Cardiac atrium fibroblast (primary cell): ENCODE data around the gene TOMM6. TPM values are rescaled to one million over a fixed set of nuclear protein-coding genes. Genes with fewer than 3 reads are reported as not detected.

Experiments
- total RNA-seq: library from RNA; depleted of rRNA; stranded (reverse); fragments of >200 nt; gene quantifications from 2 replicates; pipeline ENCODE4 v1.2.3, GENCODE V29; 2015

The TOMM6 gene
- total RNA-seq = 134 and 141 TPM in 2 replicates

DNA sequence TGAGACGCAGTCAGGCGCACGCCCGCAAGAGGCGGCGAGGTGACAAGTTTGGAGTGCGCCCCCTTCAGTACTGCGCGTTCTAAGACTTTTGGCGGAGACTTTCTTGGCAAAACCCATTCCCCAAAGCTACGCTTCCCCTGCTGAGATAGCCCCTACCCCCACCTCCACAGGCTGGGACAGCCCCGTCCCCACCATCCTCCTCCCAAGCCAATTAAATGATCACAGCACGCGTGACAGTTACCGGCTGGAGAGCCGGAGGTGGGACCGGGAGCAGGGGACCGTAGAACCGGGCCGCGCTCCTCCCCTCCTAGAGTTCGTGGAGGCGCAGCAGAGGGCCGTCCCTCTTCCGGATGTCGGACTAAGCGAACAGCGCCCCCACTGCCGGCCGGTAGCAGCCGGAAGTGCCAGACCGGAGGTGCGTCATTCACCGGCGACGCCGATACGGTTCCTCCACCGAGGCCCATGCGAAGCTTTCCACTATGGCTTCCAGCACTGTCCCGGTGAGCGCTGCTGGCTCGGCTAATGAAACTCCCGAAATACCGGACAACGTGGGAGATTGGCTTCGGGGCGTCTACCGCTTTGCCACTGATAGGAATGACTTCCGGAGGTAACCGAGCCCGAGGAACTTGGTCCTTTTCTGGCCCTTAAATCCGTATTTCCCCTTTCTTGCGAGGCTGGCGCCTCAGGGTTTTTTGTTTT lies at the start of gene TOMM6:
TSS of gene TOMM6 (plus strand) at position 476 of the 699 bp plus-strand sequence. CDS start at position 480, 4 bp downstream.

DNA sequence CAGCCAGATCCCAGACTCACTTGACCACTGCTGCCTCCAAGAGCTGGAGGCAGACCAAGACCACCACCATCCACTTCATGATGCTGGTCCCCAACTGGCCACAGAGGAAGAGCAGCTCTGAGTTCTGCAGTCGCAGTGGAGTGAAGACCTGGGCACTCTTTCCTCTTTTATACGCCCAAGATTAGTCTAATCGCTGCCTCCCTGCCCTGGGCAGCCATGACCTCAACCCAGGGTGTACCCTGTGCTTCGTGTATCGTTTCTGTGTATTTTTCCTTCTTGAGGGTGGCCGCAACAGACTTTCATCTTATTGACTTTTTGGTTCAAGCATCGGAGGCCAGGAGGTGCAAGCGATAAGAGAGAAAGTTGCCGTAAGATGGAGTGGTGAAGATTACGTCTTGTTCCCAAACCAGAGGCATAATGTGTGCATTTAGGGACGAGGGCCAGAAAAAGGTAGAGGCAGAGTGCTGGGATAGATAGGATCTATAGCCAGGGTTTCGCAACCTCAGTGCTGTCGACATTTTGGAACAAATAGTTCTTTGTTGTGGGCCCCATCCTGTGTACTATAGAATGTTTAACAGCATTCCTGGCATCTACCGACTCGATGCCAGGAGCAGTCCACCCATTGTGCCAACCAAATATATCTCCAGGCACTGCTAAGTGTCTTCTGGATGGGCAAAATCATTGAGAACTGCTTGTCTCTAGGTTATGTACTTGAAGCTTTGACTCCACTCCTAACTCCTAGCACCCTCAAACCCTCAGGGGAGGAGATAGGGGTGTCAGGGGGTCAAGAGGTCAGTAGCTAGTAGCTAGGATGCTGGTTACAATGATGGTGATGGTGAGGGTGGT lies 40.0 kb upstream of the TOMM6 start, which contains the start of gene PGC:
TSS of gene PGC (minus strand) at position 142 of the 846 bp plus-strand sequence. CDS start at position 79, 63 bp downstream.

DNA sequence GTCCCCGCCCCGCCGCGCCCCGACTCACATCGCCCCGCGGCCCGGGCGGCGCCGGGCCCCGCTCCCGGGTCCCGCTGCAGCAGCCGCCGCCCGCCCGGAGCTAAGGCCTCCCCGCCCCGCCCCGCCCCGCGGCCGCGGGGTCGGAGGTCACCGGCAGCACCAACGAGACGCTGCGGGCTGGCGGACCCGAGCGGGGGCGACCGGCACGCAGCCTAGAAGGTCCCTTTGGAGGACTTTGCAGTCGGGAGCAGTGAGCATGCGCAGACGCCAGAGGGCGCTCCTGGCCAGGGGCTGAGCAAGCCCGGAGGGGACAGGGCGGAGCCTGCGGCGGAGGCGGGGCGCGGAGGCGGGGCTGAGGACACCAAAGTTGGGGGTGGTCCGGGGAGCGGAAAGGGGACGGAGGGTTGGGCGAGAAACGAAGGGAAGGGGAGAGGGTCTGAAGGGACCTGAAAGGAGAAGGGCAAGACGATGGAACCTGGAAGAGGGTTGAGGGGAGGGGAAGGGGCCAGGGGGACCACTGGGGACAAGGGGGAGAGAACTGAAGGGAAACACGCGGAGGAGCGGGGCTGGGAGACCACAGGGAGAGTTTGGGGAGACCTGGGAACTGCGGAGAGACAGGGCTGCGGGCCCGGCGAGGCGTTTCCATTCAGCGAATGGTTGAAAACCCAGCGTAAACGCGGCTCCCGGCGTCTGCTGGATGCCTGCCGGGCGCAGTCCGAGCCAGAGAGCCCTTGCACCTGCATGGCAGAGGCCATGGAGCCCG lies 7.5 kb upstream of the TOMM6 start, which contains the start of gene FRS3:
TSS of gene FRS3 (minus strand) at position 113 of the 763 bp plus-strand sequence. CDS start 2,913 bp downstream, outside the sequence.

DNA sequence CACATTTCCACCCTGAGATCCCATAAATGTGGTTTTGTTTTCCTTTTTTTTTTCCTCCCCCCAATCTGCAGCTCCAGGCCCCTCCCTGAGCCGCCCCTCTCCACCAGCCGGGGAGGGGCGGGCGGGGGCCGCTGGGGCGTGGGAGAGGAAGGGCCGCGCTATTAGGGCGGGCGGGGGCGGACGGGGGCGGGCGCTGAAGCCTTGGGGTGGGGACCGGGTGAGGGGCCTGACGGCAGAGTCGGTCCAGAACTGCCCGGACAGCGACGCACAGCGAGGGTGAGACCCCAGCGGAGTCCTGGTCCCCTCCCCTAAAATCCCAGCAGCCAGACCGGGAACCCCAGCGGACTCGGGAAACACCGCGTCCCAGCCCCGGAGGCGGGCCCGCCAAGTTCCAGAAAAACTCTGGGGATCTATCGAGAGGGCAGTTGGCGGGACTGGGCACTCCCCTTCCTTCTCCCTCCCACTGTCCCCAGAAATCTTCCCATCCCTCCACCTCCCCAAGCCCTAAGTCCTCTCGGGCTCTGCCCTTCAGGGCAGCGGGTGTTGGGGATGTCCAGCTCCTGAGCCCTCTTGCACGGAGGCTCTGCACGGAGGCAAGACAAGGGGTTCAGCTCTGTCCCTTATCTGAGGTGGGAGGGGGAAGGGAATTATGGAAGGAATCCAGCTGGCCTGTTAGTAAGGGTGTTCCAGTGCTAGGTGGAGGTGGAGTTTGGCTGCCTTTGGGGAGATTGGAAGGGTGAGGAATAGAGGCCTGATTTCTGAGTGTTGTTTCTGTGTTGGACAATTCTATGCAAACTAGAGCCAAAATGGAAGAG lies 6.7 kb upstream of the TOMM6 start, which contains the start of gene PRICKLE4:
TSS of gene PRICKLE4 (plus strand) at position 232 of the 815 bp plus-strand sequence. CDS start 2,692 bp downstream, outside the sequence.

Other genes with a start within 250 kb of the TOMM6 start
- gene FOXP4, start 241.3 kb upstream of the TOMM6 start, total RNA-seq = 2.1 and 4.7 TPM in 2 replicates
- gene MDFI, start 149.2 kb upstream of the TOMM6 start, total RNA-seq = 9.6 and 13.7 TPM in 2 replicates
- 3.7 and 7.0 TPM in 2 replicates for gene TFEB, start 52.1 kb upstream of the TOMM6 start, total RNA-seq
- not detected in 2 replicates for gene PGC, start 40.3 kb upstream of the TOMM6 start, total RNA-seq
- gene FRS3, start 7.8 kb upstream of the TOMM6 start, total RNA-seq = 1.9 and 2.3 TPM in 2 replicates
- gene PRICKLE4, start 6.9 kb upstream of the TOMM6 start, total RNA-seq = not detected in 2 replicates
- 0.36 and 0.65 TPM in 2 replicates for gene USP49, start 107.7 kb downstream of the TOMM6 start, total RNA-seq
- 12.2 and 12.6 TPM in 2 replicates for gene MED20, start 133.4 kb downstream of the TOMM6 start, total RNA-seq
- 10.8 and 20.1 TPM in 2 replicates for gene BYSL, start 133.8 kb downstream of the TOMM6 start, total RNA-seq
- gene CCND3, start 154.1 kb downstream of the TOMM6 start, total RNA-seq = 102 and 104 TPM in 2 replicates